Neuronal stem cell (in vitro differentiated cells): ENCODE data around the gene MTERF4.

Source experiments
- DNase-seq: peaks from one replicate; pipeline ENCODE4 v3.0.0-alpha.2; 2013; ENCODE audit warnings: low spot score
- H2AFZ ChIP-seq: one replicate; pipeline ENCODE4 v1.6.1; 2013; ENCODE audit warnings: mild to moderate bottlenecking, low read length, inconsistent platforms
- H2AK5ac ChIP-seq: 2 replicates; pipeline ENCODE4 v1.6.1; 2013; ENCODE audit warnings: low read depth, mild to moderate bottlenecking, inconsistent platforms, low read length, moderate library complexity, mixed read lengths
- H2BK120ac ChIP-seq: 2 replicates; pipeline ENCODE4 v1.6.1; 2013; ENCODE audit warnings: low read depth, mild to moderate bottlenecking, inconsistent platforms, low read length, moderate library complexity, mixed read lengths
- H2BK12ac ChIP-seq: one replicate; pipeline ENCODE4 v1.6.1; 2013; ENCODE audit warnings: low read length, inconsistent platforms
- H2BK15ac ChIP-seq: 2 replicates; pipeline ENCODE4 v1.6.1; 2013; ENCODE audit warnings: mild to moderate bottlenecking, low read length, inconsistent platforms, mixed read lengths
- H2BK5ac ChIP-seq: one replicate; pipeline ENCODE4 v1.6.1; 2013; ENCODE audit warnings: inconsistent platforms, mild to moderate bottlenecking, low read length, moderate library complexity
- H3K14ac ChIP-seq: one replicate; pipeline ENCODE4 v1.6.1; 2013; ENCODE audit warnings: low read length, inconsistent platforms
- H3K18ac ChIP-seq: 2 replicates; pipeline ENCODE4 v1.6.1; 2013; ENCODE audit warnings: low read length, inconsistent platforms
- H3K23ac ChIP-seq: 2 replicates; pipeline ENCODE4 v1.6.1; 2013; ENCODE audit warnings: low read depth, mild to moderate bottlenecking, mixed read lengths, low read length, inconsistent platforms; ENCODE audit not compliant: poor library complexity
- H3K27ac ChIP-seq: replicated peaks from 3 replicates; pipeline ENCODE4 v1.5.1; 2013; ENCODE audit warnings: low read length, inconsistent platforms
- H3K27me3 ChIP-seq, 3 experiments: 2 replicates each; pipeline ENCODE4 v1.6.1; 2013; ENCODE audit warnings: low read length in 3 of 3, mild to moderate bottlenecking in 2 of 3, inconsistent platforms in 1 of 3, low read depth in 1 of 3, mixed read lengths in 1 of 3, moderate library complexity in 1 of 3; ENCODE audit not compliant: control insufficient read depth in 3 of 3, insufficient read depth in 3 of 3
- H3K36me3 ChIP-seq, 2 donors: replicated peaks in 1 of 2; 2 replicates each; pipeline ENCODE4 v1.6.1; 2013; ENCODE audit warnings: low read length in 2 of 2; ENCODE audit not compliant: control insufficient read depth in 2 of 2, insufficient read depth in 2 of 2
- H3K4ac ChIP-seq: 2 replicates; pipeline ENCODE4 v1.6.1; 2013; ENCODE audit warnings: inconsistent platforms, mild to moderate bottlenecking, low read length, moderate library complexity
- H3K4me1 ChIP-seq, 2 donors: 1 replicate in 1 of 2; 2 replicates in 1 of 2; pipeline ENCODE4 v1.6.1; 2013; ENCODE audit warnings: low read length in 2 of 2, low read depth in 1 of 2; ENCODE audit not compliant: control insufficient read depth in 2 of 2, insufficient read depth in 1 of 2
- H3K4me2 ChIP-seq: one replicate; pipeline ENCODE4 v1.6.1; 2013; ENCODE audit warnings: mild to moderate bottlenecking, low read length, inconsistent platforms; ENCODE audit not compliant: insufficient read depth, poor library complexity, severe bottlenecking
- H3K4me3 ChIP-seq, 2 donors: 2 replicates each; pipeline ENCODE4 v1.5.1; 2013; ENCODE audit warnings: low read length in 2 of 2, mild to moderate bottlenecking in 2 of 2, inconsistent platforms in 1 of 2, moderate library complexity in 1 of 2
- H3K79me1 ChIP-seq: one replicate; pipeline ENCODE4 v1.6.1; 2013; ENCODE audit warnings: low read depth, mild to moderate bottlenecking, inconsistent platforms, low read length, moderate library complexity
- H3K9ac ChIP-seq: one replicate; pipeline ENCODE4 v1.6.1; 2013; ENCODE audit warnings: mild to moderate bottlenecking, low read depth, low read length, inconsistent platforms; ENCODE audit not compliant: poor library complexity
- H3K9me3 ChIP-seq, 2 donors: replicated peaks in 1 of 2; 2 replicates each; pipeline versions ENCODE3 to v1.6.1; 2013; ENCODE audit warnings: low read length in 2 of 2, mild to moderate bottlenecking in 2 of 2, inconsistent platforms in 1 of 2, low read depth in 1 of 2, mixed read lengths in 1 of 2, moderate library complexity in 1 of 2; ENCODE audit not compliant: control insufficient read depth in 2 of 2, insufficient read depth in 1 of 2
- H4K8ac ChIP-seq: one replicate; pipeline ENCODE4 v1.6.1; 2013; ENCODE audit warnings: low read depth, mild to moderate bottlenecking, inconsistent platforms, low read length, moderate library complexity
- H4K91ac ChIP-seq: one replicate; pipeline ENCODE4 v1.6.1; 2013; ENCODE audit warnings: low read length, low read depth, mild to moderate bottlenecking, inconsistent platforms; ENCODE audit not compliant: poor library complexity
- WGBS, 2 donors: extraction: QIAGEN DNeasy Blood & Tissue Kit; methylation state at CpG; one replicate each; pipeline ENCODE4 v1.1.7; 2013; ENCODE audit warnings: missing lambda C conversion rate in 2 of 2, mixed read lengths in 1 of 2; ENCODE audit not compliant: insufficient read length in 2 of 2, insufficient replicate concordance in 1 of 2; ENCODE audit errors: extremely low coverage in 2 of 2; 5-methylcytosine and 5-hydroxymethylcytosine counted together

The MTERF4 gene

DNA sequence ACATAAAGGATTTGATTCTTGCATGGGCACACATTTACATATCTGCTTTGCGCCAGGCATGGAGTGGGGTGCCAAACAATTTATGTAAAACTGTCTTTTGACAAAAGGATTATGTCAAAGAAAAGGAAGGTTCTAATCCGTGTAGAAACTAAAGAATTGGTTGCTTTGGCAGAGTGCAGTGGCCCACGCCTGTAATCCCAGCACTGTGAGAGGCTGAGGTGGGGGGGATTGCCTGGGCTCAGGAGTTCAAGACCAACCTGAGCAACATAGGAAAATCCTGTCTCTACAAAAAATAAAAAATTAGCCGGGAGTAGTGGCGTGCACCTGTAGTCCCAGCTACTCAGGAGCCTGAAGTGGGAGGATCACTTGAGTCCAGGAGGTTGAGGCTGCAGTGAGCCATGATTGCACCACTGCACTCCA, 1.1 kb upstream of the MTERF4 start:
- Histone ChIP-seq H3K14ac (no peak overlapping the region), H4K91ac (no peak overlapping the region), H3K4me3 (peak overlapping the region in 1 of 2 donors; percentile 81), H3K27ac (no peak overlapping the region), H3K9ac (no peak overlapping the region), H3K23ac (no peak overlapping the region), H3K36me3 (peaks cover 6 to 57% of the 10 kb centered on the region in 2 donors), H3K79me1 (peaks cover 9% of the 10 kb centered on the region), H2BK5ac (no peak overlapping the region), H3K4me1 (peaks cover 4 to 10% of the 10 kb centered on the region in 2 donors), H3K4ac (no peak overlapping the region), H2AFZ (peak overlapping the region; percentile 96), H3K4me2 (peak overlapping the region; percentile 52), H2BK120ac (no peak overlapping the region), H2BK15ac (no peak overlapping the region), H4K8ac (no peak overlapping the region), H2AK5ac (no peak overlapping the region), H2BK12ac (no peak overlapping the region), H3K27me3 (no peaks in the 10 kb centered on the region), H3K18ac (no peak overlapping the region), H3K9me3 (no peaks in the 10 kb centered on the region)
- WGBS, 2 donors = no CpG with 5 or more reads among the region's 5 CpGs
- DNase-seq = no peak

DNA sequence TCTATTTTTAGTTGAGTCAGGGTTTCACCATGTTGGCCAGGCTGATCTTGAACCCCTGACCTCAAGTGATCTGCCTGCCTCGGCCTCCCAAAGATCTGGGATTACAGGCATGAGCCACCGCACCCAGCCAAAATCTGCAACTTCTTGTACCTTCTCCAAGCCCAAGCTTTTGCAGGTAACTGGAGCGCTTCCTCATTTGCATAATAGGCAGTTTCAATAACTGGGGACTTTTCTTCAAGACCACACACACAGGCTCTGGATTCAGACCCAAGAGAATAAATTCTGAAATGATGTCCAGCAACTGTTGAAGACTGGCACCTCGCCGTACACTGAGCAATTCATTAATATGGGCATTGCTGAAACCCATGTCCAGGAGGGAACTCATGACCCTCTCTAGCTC, 2.8 kb downstream of the MTERF4 start:
- Histone ChIP-seq H3K27me3 (no peaks in the 10 kb centered on the region), H2BK120ac (no peak overlapping the region), H2AK5ac (no peak overlapping the region), H3K79me1 (peaks cover 9% of the 10 kb centered on the region), H3K4ac (no peak overlapping the region), H4K91ac (no peak overlapping the region), H3K4me2 (no peak overlapping the region), H2BK5ac (no peak overlapping the region), H2BK15ac (no peak overlapping the region), H3K4me1 (peaks cover 8 to 10% of the 10 kb centered on the region in 2 donors), H3K4me3 (no peak overlapping the region), H3K36me3 (peaks cover 19 to 72% of the 10 kb centered on the region in 2 donors), H3K9me3 (no peaks in the 10 kb centered on the region), H3K18ac (no peak overlapping the region), H3K27ac (no peak overlapping the region), H4K8ac (no peak overlapping the region), H3K23ac (no peak overlapping the region), H2AFZ (no peak overlapping the region), H2BK12ac (no peak overlapping the region), H3K9ac (no peak overlapping the region), H3K14ac (no peak overlapping the region)
- no CpG with 5 or more reads among the region's 5 CpGs for WGBS, 2 donors
- no peak for DNase-seq

DNA sequence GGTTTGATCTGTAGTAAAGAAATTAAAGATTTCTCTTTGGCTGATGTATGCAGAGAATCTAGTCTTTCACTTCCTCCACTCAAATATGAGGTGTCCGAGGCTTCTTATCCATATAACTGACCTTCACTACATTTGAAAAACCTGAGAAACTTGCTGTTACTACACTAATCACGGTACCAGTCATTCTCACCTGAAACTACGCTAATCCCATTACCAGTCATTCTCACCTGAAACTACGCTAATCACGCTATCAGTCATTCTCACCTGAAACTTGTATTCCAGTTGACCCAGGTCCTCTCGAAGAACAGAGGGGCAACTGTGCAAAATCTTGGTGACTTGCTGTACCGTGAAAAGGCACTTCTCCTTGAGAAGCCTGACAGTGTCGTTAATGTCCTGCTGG, 5.1 kb downstream of the MTERF4 start:
- Histone ChIP-seq H2BK5ac (no peak overlapping the region), H3K4me1 (peaks cover 6 to 10% of the 10 kb centered on the region in 2 donors), H2BK120ac (no peak overlapping the region), H2BK15ac (no peak overlapping the region), H3K4me3 (no peak overlapping the region), H3K9ac (no peak overlapping the region), H3K4ac (no peak overlapping the region), H3K27me3 (no peaks in the 10 kb centered on the region), H4K8ac (no peak overlapping the region), H3K79me1 (peaks cover 7% of the 10 kb centered on the region), H3K4me2 (no peak overlapping the region), H3K18ac (no peak overlapping the region), H2AK5ac (no peak overlapping the region), H3K14ac (no peak overlapping the region), H3K9me3 (no peaks in the 10 kb centered on the region), H3K36me3 (peaks cover 31 to 95% of the 10 kb centered on the region in 2 donors), H2BK12ac (no peak overlapping the region), H2AFZ (no peak overlapping the region), H4K91ac (no peak overlapping the region), H3K27ac (no peak overlapping the region), H3K23ac (no peak overlapping the region)
- DNase-seq = no peak
- WGBS, 2 donors = no CpG with 5 or more reads among the region's 8 CpGs

DNA sequence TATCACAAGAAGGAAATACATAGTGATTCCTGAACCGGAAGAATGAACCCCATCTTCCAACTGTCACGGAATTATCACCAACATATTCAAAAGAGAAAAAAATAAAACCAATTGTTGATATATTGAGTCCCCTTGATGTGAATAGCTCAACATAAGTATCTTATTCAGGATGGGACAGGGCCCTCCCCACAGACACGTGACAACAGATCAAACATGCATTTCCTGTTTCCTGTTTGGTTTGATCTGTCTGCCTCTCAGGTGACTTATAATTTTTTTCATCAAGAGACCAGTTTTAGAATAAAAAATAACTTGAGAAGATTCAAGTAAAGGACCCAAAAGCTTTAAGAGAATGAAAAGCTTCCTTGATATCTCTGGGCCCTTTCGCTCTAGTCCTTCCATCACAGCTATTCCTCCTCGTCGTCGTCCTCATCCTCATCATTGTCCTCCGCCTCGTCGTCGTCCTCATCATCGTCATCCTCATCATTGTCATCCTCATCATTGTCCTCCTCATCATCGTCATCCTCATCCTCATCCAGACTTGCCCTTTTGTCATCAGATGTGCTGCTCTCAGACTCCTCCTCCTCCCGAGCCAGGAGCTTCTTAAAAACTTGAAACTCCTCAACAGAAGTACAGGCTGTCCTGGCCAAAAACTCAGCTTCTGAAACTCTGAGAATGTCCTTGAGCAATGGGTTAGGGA, 6.3 kb downstream of the MTERF4 start:
- no peaks in the 10 kb centered on the region for H3K27me3 ChIP-seq
- no peak overlapping the region for H2BK120ac ChIP-seq
- DNase-seq = no peak
- H3K23ac ChIP-seq = no peak overlapping the region
- no peak overlapping the region for H2BK15ac ChIP-seq
- no peak overlapping the region for H3K4ac ChIP-seq
- H2AK5ac ChIP-seq = no peak overlapping the region
- no peak overlapping the region for H2BK12ac ChIP-seq
- no peaks in the 10 kb centered on the region for H3K9me3 ChIP-seq
- no peak overlapping the region for H4K8ac ChIP-seq
- H3K27ac ChIP-seq = no peak overlapping the region
- no peak overlapping the region for H2AFZ ChIP-seq
- H3K4me3 ChIP-seq = no peak overlapping the region
- no peaks in the 10 kb centered on the region for H3K79me1 ChIP-seq
- peaks cover 0 to 7% of the 10 kb centered on the region in 2 donors for H3K4me1 ChIP-seq
- H3K36me3 ChIP-seq = peaks cover 34 to 100% of the 10 kb centered on the region in 2 donors
- H3K9ac ChIP-seq = no peak overlapping the region
- 100% methylated on average over 5 to 8 of the region's 14 CpGs for WGBS, 2 donors
- H3K4me2 ChIP-seq = no peak overlapping the region
- H3K14ac ChIP-seq = no peak overlapping the region
- no peak overlapping the region for H2BK5ac ChIP-seq
- no peak overlapping the region for H4K91ac ChIP-seq
- H3K18ac ChIP-seq = no peak overlapping the region
